Fibroblast of villous mesenchyme (primary cell): ENCODE results near the gene FCHSD2. TPM values are rescaled to one million over a fixed set of nuclear protein-coding genes. Genes with fewer than 3 reads are reported as not detected.

Experiments
- DNase-seq: peaks from one replicate; pipeline ENCODE4 v3.0.0-alpha.2; 2010; ENCODE audit warnings: low read depth
- H3K4me3 ChIP-seq: 2 replicates; pipeline ENCODE4 v1.5.1; 2011; ENCODE audit warnings: low read depth, mild to moderate bottlenecking, low read length
- CTCF ChIP-seq: IDR thresholded peaks from 2 replicates; pipeline ENCODE4 v1.5.1; 2012; ENCODE audit warnings: low read depth, mild to moderate bottlenecking, low read length; ENCODE audit not compliant: insufficient read depth
- total RNA-seq: library from RNA; depleted of rRNA; stranded (reverse); fragments of >200 nt; gene quantifications from 2 replicates; pipeline ENCODE4 v1.2.3, GENCODE V29; 2012

Gene FCHSD2
- total RNA-seq, 1 donor: 11.2 TPM

DNA sequence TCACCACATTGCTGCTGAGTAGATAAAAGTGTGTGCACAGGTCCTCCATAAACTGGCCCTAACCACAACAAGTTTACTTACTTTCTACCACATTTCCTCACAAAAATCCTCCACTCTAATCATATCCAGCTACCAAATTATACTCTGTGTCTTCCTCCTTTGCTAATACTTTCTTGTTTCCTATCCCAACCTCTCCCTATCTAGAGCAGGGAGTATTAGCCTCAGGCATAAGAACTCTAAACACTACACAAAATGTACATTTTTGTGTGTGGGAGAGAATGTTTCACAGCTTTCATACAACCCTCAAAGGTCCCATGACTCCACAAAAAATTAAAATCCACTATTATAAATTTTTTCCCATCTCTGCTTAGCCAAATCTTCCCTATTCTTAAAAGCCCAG lies 255.5 kb downstream of the FCHSD2 start:
- no peak for DNase-seq
- H3K4me3 ChIP-seq: no peak overlapping the region

DNA sequence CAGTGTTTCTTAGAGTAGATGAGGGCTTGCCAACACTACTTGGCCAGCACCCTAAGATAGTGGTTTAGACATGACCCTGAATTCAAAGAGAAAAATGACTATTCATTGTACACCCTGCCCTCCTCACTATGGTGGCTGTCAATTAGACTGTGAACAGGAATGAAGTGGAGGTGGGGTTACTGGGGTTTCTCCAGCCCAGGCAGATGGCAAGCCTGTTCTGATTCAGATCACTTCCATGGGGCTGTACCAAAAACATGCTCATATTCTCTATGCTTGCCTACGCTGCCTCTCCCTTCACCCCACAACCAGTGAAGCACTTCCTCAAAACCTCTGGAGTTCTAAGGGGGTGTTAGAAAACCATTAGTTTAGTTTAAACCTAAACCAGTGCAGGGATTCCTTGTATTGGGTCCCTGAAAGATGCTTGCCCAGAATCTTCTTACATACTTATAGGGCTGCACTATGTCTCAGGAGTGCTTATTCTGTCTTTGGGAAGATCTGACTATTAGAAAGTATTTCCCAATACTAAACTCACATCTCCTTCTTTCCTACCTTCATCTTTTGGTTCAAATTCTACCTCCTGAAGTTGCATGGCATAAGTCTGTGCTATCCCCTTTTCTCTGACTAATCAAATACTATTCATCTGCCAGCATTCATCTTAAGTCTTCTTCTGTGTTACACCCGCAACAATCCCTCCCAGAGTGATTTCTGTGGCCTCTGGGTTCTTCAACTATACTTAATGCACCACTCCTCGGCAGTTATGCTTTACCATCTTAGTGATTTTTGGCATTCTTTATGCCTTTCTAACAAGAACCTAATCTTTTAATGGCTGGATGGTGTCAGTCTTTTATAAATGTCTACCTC lies 256.1 kb downstream of the FCHSD2 start:
- no peak overlapping the region for H3K4me3 ChIP-seq
- DNase-seq: no peak
- no peak for TF ChIP-seq CTCF

More for the DNA sequence above, 255.5 kb downstream of the FCHSD2 start:
- TF ChIP-seq CTCF: no peak

- DNase-seq: no peak
- no peak overlapping the region for H3K4me3 ChIP-seq
- no peak for TF ChIP-seq CTCF
Observed at GRCh38 chr11:72876147-72876546, 266.0 kb downstream of the FCHSD2 start.

DNA sequence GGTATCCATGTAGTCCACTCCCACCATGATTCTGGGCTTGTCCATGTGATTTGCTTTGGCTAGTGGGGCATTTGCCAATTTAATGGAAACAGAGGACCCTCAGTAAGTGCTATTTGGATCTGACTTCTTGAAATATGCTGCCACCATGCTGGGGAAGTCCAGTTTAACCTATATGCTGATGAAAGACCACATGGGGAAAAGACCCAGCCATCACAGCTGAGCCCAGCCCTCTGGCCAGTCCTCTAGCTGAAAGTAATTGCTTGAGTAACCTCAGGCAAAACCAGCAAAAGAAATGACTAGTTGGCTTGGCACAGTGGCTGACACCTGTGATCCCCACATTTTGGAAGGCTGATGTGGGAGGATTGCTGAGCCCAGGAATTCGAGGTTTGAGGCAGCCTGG lies 266.4 kb downstream of the FCHSD2 start:
- TF ChIP-seq CTCF: no peak
- no peak overlapping the region for H3K4me3 ChIP-seq
- DNase-seq: no peak

DNA sequence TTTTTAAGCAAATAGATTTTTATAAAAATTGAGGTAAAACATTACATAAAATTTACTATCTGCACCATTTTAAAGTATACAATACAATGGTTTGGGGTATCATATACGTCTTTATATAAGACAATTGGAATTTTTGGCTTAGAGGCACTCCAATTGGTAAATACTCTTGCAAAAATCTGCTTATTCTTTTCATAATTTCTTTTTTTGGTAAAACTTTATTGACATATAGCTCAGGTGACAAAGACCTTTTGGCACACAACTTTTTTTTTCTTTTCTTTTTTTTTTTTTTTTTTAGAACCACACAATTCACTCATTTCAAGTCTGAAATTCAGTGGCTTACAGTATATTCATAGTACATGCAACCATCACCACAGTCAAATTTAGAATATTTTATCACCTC lies 270.1 kb downstream of the FCHSD2 start:
- H3K4me3 ChIP-seq: no peak overlapping the region
- TF ChIP-seq CTCF: no peak
- DNase-seq: no peak

DNA sequence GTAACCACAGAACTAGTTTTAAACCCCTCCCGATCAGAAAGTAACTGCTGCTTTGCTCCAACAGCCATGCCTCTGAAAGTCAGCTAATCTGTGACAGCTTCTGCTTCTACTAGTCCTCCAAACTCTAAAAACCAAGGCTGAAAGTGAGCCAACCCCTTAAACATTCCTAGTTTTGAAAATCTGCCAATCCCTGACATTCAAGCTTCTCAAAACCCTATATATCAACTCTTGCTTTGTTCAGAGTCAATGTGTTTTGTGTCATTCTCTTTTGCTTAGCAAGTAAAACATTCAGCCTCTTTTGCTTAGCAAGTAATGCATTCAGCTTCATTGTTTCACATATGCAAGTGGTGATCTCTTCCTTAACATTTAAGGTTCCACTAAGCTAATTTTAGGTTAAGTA lies 271.0 kb downstream of the FCHSD2 start:
- no peak overlapping the region for H3K4me3 ChIP-seq
- no peak for DNase-seq

More for the DNA sequence above, 271.0 kb downstream of the FCHSD2 start:
- no peak for TF ChIP-seq CTCF
